Common myeloid progenitor, CD34-positive (primary cell): ENCODE results near the gene AUNIP.

Experiments used
- CTCF ChIA-PET: fragments of 350-600 bp; sonication (Branson Sonifier 250); formaldehyde crosslinking; loops from one replicate; lab custom pipeline; 2021; ENCODE audit warnings: antibody characterized with exemption; lab: Charles Lee
- POLR2A ChIA-PET: fragments of 350-600 bp; sonication (Branson Sonifier 250); formaldehyde crosslinking; loops from one replicate; lab custom pipeline; 2021; ENCODE audit warnings: antibody characterized with exemption; lab: Charles Lee
- DNase-seq, 3 donors: peaks; one replicate each; pipeline versions ENCODE4 v3.0.0 to v3.0.0-alpha.2; 2013
- H3K27ac ChIP-seq, 2 experiments: 1 replicate in 1 of 2; 2 replicates in 1 of 2; pipeline ENCODE4 v1.7.0; 2013; ENCODE audit warnings: inconsistent platforms in 2 of 2, low read length in 2 of 2, mild to moderate bottlenecking in 2 of 2, low read depth in 1 of 2, moderate library complexity in 1 of 2; ENCODE audit not compliant: severe bottlenecking in 2 of 2, insufficient read depth in 1 of 2, poor library complexity in 1 of 2
- H3K27me3 ChIP-seq, 5 experiments: replicated peaks in 2 of 5; 1 replicate in 3 of 5; 2 replicates in 2 of 5; pipeline versions ENCODE4 v1.6.1 to v1.7.0; 2013; ENCODE audit warnings: low read length in 4 of 5, mild to moderate bottlenecking in 2 of 5, moderate library complexity in 2 of 5, inconsistent platforms in 1 of 5; ENCODE audit not compliant: insufficient read depth in 5 of 5, control insufficient read depth in 4 of 5
- H3K36me3 ChIP-seq, 4 experiments: 1 replicate in 2 of 4; 2 replicates in 2 of 4; pipeline versions ENCODE4 v1.6.1 to v1.7.0; 2013; ENCODE audit warnings: low read length in 3 of 4, control low read depth in 1 of 4, mild to moderate bottlenecking in 1 of 4; ENCODE audit not compliant: control insufficient read depth in 4 of 4, insufficient read depth in 4 of 4
- H3K4me1 ChIP-seq, 4 experiments: 1 replicate in 3 of 4; 2 replicates in 1 of 4; pipeline versions ENCODE4 v1.6.1 to v1.7.1; 2013; ENCODE audit warnings: low read length in 3 of 4, mild to moderate bottlenecking in 3 of 4, control low read depth in 1 of 4, inconsistent platforms in 1 of 4, moderate library complexity in 1 of 4; ENCODE audit not compliant: control insufficient read depth in 4 of 4, insufficient read depth in 4 of 4; ENCODE audit errors: control extremely low read depth in 1 of 4
- H3K4me3 ChIP-seq, 7 experiments: 1 replicate in 4 of 7; 2 replicates in 3 of 7; pipeline versions ENCODE4 v1.5.1 to v1.7.0; 2013; ENCODE audit warnings: mild to moderate bottlenecking in 7 of 7, low read length in 6 of 7, moderate library complexity in 6 of 7, inconsistent platforms in 2 of 7, low read depth in 2 of 7, control low read depth in 1 of 7; ENCODE audit not compliant: insufficient read depth in 4 of 7, control insufficient read depth in 1 of 7; ENCODE audit errors: extremely low read depth in 1 of 7
- H3K9me3 ChIP-seq, 5 experiments: 1 replicate in 4 of 5; 2 replicates in 1 of 5; pipeline versions ENCODE4 v1.6.1 to v1.7.1; 2013; ENCODE audit warnings: low read length in 4 of 5, mild to moderate bottlenecking in 2 of 5, inconsistent platforms in 1 of 5, low read depth in 1 of 5, moderate library complexity in 1 of 5; ENCODE audit not compliant: control insufficient read depth in 4 of 5, insufficient read depth in 2 of 5; ENCODE audit errors: control extremely low read depth in 1 of 5
- WGBS: methylation state at CpG from one replicate; pipeline ENCODE4 v1.1.5; 2013; ENCODE audit not compliant: insufficient coverage; 5-methylcytosine and 5-hydroxymethylcytosine counted together

AUNIP gene

GRCh38 chr1:25826571-25826970 lies 32.7 kb downstream of the AUNIP start:
- Histone ChIP-seq H3K9me3 (no peaks in the 10 kb centered on the region), H3K4me3 (no peak overlapping the region), H3K4me1 (peaks cover 7 to 17% (median 8%) of the 10 kb centered on the region in 4 experiments), H3K27me3 (no peaks in the 10 kb centered on the region), H3K36me3 (peaks cover 21 to 66% (median 54%) of the 10 kb centered on the region in 4 experiments), H3K27ac (no peak overlapping the region)
- no peak for DNase-seq
- 94% methylated on average over 9 of the region's 10 CpGs for WGBS
- CTCF ChIA-PET, result no interaction called here
- POLR2A ChIA-PET, result no interaction called here

- Histone ChIP-seq H3K4me1 (peaks cover 3 to 17% (median 13%) of the 10 kb centered on the region in 4 experiments), H3K9me3 (no peaks in the 10 kb centered on the region), H3K36me3 (peaks cover 16 to 60% (median 47%) of the 10 kb centered on the region in 4 experiments), H3K4me3 (no peak overlapping the region), H3K27ac (peak overlapping the region in 1 of 2 experiments; percentile 15), H3K27me3 (no peaks in the 10 kb centered on the region)
- DNase-seq, result no peak
- POLR2A ChIA-PET, result no interaction called here
- no CpG with 5 or more reads among the region's 2 CpGs for WGBS
- CTCF ChIA-PET, result interaction anchor here (1.0 to 1.5 kb wide), 3 partner anchors 9 to 74 kb away, joined by 3 read pairs; no protein-coding TSS in a partner anchor
Observed at GRCh38 chr1:25825605-25826004, 33.7 kb downstream of the AUNIP start.

DNA sequence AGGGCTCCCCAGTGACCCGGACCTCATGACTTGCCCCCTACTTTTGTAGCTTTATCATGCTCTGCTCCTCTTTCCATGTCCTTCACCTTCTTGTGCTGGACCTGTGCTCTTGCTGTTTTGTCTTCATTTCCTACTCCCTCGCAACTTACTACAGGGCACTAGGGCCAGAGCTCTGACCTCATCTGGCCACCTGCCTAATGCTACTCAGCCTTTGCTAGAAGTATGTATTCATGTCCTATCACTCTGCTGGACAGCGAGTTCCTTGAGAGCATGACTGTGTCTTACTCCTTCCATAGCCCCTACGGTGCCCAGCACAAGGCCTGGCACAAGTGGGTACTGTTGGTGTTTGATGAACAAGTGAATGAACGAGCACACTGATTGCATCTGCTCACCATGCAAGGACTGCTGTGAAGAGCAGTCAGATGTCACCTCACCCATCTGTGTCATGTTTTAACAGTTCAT lies 37.6 kb downstream of the AUNIP start:
- CTCF ChIA-PET, result interaction anchor here (0.9 to 2.7 kb wide), 2 partner anchors 8 to 74 kb away, joined by 3 to 8 read pairs; no protein-coding TSS in a partner anchor
- DNase-seq, result no peak
- Histone ChIP-seq H3K4me1 (peaks cover 6 to 36% (median 32%) of the 10 kb centered on the region in 4 experiments), H3K9me3 (no peaks in the 10 kb centered on the region), H3K36me3 (peaks cover 2 to 24% (median 19%) of the 10 kb centered on the region in 4 experiments), H3K4me3 (peak overlapping the region in 3 of 7 experiments; percentile 81 to 93 (median 91)), H3K27me3 (no peaks in the 10 kb centered on the region), H3K27ac (peak overlapping the region in 1 of 2 experiments; percentile 87)
- WGBS, result 100% methylated on average over 3 of the region's 5 CpGs
- POLR2A ChIA-PET, result no interaction called here

GRCh38 chr1:25821112-25821476 lies 38.2 kb downstream of the AUNIP start:
- CTCF ChIA-PET, result interaction anchor here (0.9 to 2.7 kb wide), 2 partner anchors 8 to 72 kb away, joined by 3 to 8 read pairs; no protein-coding TSS in a partner anchor
- no peak for DNase-seq
- peaks cover 0 to 18% (median 14%) of the 10 kb centered on the region in 4 experiments for H3K36me3 ChIP-seq
- H3K9me3 ChIP-seq, result no peaks in the 10 kb centered on the region
- WGBS, result 25% methylated on average over 10 of the region's 10 CpGs
- H3K4me1 ChIP-seq, result peaks cover 6 to 36% (median 32%) of the 10 kb centered on the region in 4 experiments
- H3K4me3 ChIP-seq, result peak overlapping the region; percentile 72 to 93 (median 88)
- H3K27me3 ChIP-seq, result no peaks in the 10 kb centered on the region
- H3K27ac ChIP-seq, result peak overlapping the region; percentile 58 to 87
- POLR2A ChIA-PET, result interaction anchor here (0.6 kb wide), 1 partner anchor 210 kb away, joined by 3 read pairs; no protein-coding TSS in a partner anchor

DNA sequence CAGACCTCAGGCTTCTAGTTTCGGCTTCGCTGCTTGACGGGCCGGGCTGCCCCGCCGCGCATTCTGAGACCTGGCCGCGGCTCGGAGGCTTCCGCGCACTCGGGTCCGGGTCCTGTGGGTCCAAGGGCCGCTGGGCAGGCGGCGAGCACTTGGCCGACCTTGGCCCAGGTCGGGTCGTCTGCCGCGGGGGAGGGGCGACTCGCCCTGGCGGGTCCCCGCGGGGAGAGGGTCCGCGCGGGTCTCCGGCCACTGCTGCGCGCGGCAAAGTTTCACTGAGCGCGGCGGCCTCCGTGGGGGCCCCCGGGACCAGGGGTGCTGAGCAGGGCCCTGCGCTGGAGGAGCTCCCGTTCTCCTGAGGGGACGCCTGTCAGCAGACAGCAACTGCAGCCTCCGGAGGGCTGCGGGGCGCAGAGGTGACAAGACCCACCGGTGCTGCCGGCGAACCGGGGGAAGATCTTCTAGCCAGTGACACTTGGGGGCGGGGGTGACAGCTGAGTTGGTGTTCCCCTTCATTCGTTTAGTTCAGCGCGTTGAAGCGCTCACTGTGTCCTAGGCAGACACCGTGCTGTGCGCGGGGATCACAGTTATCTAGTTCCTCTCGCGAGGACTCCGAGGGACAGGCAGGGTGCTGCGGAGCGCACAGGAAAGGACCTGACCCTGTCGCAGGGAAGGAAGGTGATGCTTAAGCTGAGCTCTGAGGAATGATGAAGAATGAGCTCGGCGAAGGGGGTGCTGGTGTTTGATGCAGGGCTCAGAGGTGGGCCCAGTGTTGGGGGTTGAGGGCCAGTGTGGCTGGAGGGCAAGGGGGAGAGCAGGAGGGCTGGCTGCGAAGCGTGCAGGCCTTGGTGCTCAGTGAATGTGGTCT lies 38.8 kb downstream of the AUNIP start:
- Histone ChIP-seq H3K4me1 (peaks cover 6 to 36% (median 32%) of the 10 kb centered on the region in 4 experiments), H3K9me3 (no peaks in the 10 kb centered on the region), H3K36me3 (peaks cover 0 to 21% (median 15%) of the 10 kb centered on the region in 4 experiments), H3K27me3 (no peaks in the 10 kb centered on the region), H3K4me3 (peak overlapping the region; percentile 72 to 93 (median 88)), H3K27ac (peak overlapping the region; percentile 58 to 87)
- WGBS, result under 1% methylated on average over 54 of the region's 67 CpGs
- DNase-seq, result peak; percentile 56 to 80 (median 77)
- POLR2A ChIA-PET, result interaction anchor here (0.6 to 1.3 kb wide), 5 partner anchors 11 to 1270 kb away, joined by 3 to 4 read pairs (median 3); partner anchors contain the start of gene PAFAH2
- CTCF ChIA-PET, result interaction anchor here (0.7 to 2.7 kb wide), 5 partner anchors 9 to 211 kb away, joined by 3 to 8 read pairs (median 3); no protein-coding TSS in a partner anchor

- H3K27me3 ChIP-seq, result no peaks in the 10 kb centered on the region
- ChIA-PET CTCF (interaction anchor here (0.8 to 2.7 kb wide), 4 partner anchors 10 to 76 kb away, joined by 3 to 8 read pairs (median 3); no protein-coding TSS in a partner anchor), POLR2A (interaction anchor here (0.6 to 1.3 kb wide), 4 partner anchors 10 to 1106 kb away, joined by 3 to 4 read pairs (median 4); partner anchors contain the start of gene PAFAH2)
- H3K4me1 ChIP-seq, result peaks cover 6 to 36% (median 32%) of the 10 kb centered on the region in 4 experiments
- no peaks in the 10 kb centered on the region for H3K9me3 ChIP-seq
- H3K36me3 ChIP-seq, result peaks cover 0 to 23% (median 17%) of the 10 kb centered on the region in 4 experiments
- H3K4me3 ChIP-seq, result peak within 1 kb of the TSS; percentile 72 to 93 (median 88)
- DNase-seq, result peak; percentile 84 to 93 (median 90)
- under 1% methylated on average over 55 of the region's 64 CpGs for WGBS
- H3K27ac ChIP-seq, result peak within 1 kb of the TSS; percentile 58 to 87
Observed at GRCh38 chr1:25819491-25820246, 39.6 kb downstream of the AUNIP start, which contains the start of gene MTFR1L. Gene MTFR1L (plus strand): TSS chr1:25819954. CDS start chr1:25823105, 3,151 bp downstream.
